NCI-H82 treated with DMSO at 0.1 percent for 48 hours (cell line): Measurements from ENCODE around the gene QRFPR.
A peak's percentile ranks its signal among the peaks of the same experiment; 100 is the strongest.
"Not testable (repeated sequence)": the region's sequence is repeated elsewhere in the genome, so short reads cannot be mapped to it uniquely, and the experiment has no call there.

ENCODE experiments used
- DNase-seq: peaks from one replicate; lab custom pipeline; 2025; ENCODE audit not compliant: unreplicated experiment; lab: John Stamatoyannopoulos, UW

QRFPR gene

DNA sequence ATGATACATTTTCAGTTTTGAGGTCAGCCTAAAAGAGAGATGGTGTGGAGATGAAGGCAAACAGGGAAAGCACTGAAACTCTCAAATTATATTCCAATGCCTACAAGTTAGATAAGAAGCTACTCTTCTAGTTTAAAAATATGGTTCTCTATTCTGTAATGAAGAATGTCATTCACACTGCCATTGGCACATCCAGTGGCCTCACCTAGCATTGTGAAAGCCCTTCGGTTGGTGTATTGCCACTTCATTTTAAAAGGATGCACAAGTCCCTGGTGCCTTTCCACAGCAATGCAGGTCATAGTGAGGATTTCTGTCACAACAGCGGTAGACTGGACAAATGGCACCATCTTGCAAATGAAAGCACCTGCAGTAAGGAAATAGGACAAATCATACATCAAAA is 40.6 kb downstream of the QRFPR start:
- no peak for DNase-seq

DNA sequence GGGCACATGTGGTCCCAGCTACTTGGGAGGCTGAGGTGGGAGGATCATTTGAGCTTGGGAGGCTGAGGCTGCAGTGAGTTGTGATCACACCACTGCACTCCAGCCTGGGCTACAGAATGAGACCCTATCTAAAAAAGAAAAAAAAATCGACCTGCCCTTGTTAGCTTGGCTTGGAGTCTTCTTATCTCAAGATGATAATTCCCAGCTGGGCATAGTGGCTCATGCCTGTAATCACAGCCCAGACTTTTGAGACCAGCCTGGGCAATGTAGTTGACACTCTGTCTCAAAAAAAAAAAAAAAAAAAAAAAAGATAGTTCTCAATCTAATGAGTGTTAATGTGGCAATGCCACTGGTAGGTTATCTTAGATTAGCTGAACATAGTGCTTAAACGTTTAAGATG is 41.0 kb downstream of the QRFPR start:
- DNase-seq = no peak

DNA sequence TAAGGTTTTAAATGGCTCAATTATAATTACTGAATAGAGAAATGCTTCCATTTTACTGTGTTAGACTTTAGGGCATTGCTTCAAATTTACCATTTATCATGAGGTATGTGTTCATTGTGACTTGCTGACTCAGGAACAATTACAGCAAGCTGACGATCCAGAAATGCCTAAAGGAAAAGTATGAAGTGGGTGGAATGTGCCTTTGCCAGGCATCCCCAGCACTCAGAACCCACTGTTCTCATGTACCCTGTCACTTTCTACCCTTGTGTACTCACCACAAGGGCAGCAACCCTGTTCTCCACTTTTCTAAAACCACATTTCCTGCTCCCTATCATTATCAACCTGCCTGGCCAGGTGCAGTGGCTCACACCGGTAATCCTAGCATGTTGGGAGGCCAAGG is 41.5 kb downstream of the QRFPR start:
- no peak for DNase-seq

DNA sequence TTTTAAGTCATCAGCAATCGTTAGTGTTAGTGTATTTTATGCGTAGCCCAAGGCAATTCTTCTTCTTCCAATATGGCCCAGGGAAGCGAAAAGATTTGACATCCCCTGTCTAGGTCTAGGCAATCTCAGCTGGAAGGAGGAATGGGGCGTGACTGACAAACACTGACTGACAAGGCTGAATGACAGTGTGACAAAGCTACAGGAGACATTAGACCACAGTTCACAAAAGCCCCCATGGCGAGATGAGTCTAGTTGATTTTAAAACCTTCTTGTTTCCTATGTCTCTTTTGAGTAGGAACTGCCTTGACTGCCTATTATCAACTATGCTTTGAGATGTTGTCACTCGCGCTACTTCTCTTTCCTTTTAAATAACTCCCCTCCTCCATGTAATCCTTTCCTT is 42.3 kb downstream of the QRFPR start:
- DNase-seq = no peak

DNA sequence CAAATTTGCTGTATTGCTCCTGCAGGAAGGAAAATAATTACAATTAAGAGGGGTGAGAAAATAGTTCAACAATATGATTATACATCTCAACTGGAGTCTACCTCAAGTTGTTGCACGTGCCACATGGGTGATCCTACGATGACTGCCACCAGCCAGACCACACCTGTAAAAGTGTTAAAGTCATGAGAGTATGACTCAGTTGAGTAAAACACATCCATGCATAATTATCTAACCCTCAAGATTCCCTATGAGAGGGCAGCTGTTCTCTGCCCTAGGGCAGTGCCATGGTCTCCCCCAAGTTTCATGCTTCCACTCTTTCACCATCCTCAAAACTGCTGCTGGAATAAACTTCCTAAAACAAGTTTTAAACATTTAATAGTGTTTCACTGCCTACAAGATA is 44.1 kb downstream of the QRFPR start:
- no peak for DNase-seq

DNA sequence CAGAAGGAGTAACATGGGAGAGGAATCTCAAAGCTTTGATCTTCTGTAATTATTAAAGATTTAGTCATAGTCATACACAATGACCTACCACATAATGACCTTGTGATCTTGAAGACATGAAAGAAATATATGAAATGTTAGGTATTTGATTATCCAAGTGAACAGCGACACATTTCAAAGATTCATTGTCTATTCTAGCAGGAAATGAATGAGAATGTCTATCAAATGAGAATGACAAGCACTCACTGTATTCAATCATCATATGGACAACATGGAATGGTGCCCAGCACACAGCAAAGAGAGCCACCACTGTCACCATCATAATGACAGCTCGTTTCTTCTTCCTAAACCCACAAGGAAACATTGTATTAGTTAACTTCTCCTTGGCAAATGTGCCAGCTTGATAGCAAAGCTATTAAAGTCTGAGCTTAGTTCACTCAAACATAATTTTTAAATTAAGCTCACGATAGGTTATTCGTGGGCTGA is 50.6 kb downstream of the QRFPR start:
- DNase-seq = no peak

DNA sequence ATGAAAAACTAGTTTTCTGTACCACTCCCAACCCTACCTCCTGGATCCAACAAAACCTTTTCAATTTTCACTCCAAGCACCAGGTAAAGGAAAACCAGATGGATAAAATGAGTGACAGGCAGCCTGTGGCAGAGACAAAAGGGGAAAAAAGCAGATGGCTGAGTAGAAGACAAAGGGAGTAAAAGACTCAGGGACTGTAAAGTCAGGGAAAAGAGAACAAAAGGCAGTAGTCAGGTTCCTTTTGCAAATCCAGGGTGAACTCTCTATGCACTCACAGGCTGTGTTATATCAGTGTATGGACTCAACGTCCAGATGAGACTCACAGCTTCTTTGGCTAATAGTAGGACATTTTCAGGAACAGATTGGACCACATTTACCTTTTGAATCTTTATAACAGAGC is 54.2 kb downstream of the QRFPR start:
- peak; percentile 42 for DNase-seq

DNA sequence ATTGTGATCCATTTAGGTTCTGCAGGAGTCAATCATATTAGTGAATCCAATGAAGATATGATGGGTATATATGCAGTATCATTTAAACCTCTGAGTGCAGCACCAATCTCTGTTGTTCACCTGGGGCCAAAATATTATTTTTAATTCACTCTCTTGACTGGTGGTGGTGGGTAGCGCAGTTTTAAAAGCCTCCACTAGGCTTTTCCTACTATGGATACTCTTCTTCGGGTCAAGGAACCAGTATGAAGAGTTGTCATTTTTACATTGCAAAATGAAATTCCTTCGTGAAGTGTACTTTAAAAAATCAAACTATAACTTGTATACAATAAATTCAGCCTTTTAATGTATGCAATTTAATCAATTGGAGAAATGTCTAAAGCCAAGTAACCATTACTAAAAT is 56.5 kb downstream of the QRFPR start:
- DNase-seq = no peak

DNA sequence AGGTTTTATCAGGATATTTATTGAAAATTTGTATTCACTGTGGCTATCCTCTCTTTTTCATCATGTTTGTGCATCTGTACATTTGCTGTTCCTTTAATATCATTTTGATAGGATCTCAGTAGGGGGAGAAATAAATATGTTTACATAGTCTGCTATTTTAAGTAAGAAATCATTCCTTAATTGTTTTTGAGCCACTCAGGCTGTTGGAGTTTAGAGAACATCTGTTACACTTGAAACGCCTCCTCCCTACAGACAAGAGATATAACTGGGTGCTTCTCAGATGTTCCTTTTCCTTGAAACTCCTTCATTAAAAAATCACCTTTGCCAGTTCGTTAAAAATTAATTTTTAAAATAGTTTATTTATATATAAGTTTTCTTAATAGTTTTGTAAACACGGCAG is 59.4 kb downstream of the QRFPR start:
- peak; percentile 61 for DNase-seq

DNA sequence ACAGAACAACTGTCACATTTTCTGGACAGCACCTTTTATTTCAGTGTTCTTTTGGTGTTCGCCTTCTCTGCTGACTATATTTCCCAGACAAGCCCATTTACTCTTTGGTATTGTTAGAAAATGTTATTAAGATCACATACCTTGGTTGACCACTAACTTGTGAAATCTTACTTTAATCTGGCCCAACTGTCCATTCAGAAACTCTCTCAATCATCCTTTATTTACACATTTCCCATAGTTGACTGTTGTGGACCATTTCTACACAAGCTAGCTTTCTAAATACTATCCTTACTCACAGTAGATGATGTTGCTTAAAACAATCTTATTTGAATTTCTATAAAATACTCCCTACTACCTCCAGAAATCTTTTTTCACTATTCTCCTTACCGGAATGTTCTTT is 64.7 kb downstream of the QRFPR start:
- DNase-seq = no peak

DNA sequence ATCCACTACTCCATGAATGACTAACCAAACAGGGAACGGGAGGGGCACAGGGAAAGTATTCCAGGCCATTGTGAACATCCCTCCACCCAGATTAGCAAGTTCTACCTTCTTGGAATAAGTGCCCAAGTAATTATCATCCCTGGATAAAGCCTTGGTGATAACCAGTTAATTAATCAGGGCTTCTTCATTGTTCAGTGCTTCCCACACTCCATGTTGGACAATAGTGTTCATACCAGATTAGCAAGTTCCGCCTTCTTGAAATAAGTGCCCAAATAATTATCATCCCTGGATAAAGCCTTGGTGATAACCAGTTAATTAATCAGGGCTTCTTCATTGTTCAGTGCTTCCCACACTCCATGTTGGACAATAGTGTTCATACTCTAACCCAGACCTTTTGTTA is 67.4 kb downstream of the QRFPR start:
- DNase-seq = not testable (repeated sequence)

DNA sequence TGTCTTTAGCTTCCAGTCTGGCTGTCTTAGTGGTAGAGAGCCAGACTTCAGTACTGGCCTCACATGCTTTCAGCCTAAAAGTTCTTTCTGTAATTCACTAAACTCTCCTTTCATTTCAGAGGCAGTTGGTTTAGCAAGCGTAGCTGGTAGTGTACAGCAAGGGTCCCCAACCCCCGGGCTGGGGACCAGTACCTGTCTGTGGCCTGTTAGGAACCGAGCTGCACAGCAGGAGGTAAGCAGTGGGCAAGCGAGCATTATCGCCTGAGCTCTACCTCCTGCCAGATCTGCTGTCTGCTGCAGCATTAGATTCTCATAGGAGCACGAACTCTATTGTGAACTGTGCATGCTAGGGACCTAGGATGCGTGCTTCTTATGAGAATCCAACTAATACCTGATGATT is 72.0 kb downstream of the QRFPR start:
- DNase-seq = no peak

DNA sequence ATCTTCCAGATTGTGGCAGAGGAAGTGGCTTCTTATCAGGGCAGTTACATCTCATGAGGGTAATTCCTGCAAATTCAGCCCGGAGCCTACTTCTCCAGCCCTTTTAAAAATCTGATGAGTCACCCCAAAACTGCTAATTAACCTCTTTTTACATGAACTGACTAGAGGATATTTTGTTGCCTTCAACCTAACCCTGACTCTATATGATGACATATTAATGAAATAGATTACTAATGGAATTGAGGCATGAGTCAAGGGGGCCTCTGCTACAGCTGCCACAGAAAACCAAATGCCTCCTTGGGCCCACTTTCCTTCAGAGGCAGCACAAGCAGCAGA is 72.5 kb downstream of the QRFPR start:
- DNase-seq = no peak

DNA sequence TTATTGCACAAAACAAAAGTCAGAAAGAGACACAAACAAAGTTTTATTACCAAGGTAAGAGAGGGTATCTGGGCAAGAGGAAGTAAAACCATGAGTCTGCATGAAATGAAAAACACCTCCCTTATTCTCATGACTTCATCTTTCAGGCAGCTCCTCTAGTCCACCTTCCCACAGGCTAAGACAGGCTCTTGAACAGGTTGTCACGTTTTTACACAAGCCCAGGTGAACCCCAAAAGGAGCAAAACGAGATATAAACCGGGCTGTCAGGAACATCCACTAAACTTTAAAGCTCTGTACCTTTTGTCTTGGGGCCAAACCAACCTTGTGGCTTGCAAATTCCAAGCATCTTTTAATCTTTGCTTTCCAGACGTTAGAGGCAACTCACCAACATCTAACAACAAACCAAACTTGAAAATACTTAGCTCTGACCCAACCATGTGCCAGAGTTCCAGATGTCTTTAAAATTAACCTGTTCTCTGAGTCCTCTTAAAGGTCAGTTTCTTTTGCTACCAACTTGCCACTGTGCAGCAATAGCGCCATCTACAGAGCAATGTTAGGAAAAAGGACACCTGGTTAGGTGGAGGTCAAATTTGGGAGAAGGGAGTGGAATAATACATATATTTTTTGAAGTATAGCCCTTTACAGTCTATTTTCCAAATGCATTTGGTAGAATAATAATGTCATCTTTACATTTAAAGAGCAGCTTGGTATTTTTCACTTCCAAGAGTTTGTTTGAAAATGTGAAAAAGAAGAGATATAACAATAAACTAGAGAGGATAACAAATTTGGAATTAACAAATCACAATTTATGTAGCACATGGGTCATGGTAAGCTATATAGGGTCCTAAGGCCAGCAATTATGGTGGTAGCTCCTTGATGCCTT is 73.1 kb downstream of the QRFPR start:
- peak; percentile 9 for DNase-seq

DNA sequence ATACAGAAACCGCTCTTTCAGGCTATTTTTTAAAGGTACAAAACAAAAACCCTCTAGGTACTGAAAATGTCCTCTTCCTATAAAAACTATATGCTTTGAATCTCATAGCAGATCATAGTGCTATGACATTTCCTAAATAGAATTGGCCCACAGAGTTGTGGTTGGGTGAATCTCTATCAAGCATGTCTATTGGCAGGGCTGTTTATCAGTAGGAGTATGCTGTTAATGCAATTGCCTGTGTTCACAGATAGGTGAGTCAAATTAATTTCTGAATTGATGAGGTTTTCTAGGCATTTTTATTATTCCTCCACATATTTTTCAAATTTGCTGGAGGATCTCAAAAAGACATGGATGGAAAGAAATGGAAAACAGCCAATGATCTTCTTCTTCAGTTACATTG is 73.9 kb downstream of the QRFPR start:
- no peak for DNase-seq

DNA sequence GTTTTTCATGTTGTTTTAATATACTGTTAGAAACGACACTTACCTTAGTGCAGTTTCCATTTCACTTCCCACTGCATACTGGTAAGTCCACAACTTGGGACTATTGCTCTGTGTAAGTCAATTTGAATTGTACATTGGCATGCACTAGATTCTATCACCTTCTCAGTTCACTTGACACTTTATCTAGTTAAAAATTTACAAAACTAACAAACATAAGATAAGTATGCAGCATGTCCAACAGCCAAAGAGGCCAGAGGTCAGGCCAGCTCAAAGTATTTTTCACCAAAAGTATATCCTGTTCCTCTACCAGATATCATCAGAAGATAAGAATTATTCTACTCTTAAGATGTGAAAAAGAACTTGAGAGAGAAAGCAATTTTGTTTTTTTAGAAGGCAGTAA is 75.9 kb downstream of the QRFPR start:
- DNase-seq = no peak

DNA sequence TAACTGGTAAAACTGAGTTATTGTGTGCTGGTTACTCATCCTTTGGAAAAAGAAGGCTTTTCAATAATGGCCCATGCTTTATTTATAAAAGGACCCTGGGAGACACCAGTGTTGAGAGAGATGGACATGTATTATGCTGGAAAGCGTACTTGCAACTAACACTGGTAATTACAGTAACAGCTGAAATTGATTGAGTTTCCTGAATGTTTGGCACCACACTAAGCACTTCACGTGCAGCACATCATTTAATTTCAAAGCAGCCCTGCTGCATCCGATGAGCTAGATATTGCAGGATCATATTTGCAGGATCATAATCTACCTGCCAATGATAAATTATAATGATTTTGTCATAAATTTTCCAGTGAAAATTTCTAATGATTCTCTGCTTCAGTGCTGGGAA is 81.5 kb downstream of the QRFPR start:
- no peak for DNase-seq

DNA sequence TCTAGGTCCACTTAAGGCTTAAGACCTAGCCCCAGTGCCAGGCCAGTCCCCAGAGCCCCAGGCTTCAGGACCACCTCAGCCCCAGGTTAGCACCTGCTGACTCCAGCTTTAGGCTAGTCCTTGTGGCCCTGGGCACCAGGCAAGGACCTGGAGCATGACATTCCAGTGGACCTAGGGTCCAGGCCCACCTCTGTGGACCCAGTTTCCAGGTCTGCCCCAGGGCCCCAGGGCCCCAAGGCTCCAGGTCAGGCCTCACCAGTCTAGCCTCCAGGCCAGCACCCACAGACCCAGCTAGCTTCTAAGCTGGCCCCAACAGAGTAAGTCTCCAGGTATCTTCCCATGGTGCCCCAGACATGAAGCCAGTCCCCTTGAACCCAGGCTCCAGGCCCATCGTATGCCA is 97.5 kb downstream of the QRFPR start:
- DNase-seq = no peak

DNA sequence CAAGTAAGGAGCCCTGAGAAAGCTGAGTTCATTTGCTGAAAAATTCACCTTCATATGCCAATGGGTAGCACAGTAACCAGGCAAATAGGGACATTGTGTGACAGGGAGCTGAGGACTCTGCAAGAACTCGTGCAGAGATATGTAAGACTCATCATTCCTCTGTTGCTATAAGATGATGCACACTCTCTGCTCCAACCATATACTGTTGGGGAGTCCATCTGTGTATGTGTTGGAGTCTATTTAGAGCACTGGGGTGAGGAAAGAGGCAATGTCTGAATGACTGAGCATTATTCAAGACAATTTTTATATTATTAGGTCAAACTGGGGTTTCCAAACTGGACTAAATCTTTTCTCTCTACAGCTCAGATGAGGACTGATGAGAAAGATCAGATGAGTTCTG is 100.4 kb downstream of the QRFPR start:
- no peak for DNase-seq

DNA sequence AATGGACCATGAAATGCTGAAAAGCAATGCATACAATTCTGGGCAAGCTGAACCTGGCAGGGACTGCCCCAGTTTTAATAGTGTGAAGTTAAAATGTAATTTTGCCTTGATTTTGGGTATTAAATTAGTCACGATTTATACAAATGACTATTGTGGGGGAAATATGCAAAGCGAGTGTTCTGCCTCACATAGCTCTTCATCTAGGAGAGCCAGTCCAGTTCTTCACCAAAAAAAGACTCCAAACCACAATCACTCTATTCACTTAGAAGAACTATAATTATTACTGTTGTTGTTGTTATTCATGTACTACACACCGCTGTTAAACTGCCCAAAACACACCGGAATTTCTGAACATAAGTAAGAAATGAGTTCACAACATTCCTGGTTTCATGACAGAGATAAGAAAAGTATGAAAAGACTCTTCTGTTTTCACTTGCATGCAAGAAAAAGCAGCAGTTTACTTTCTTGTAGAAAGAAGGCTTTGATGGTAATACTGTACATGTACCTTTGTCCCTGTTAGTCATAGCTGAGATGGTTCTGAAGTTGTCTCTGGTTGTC is 101.9 kb downstream of the QRFPR start:
- no peak for DNase-seq
